ENCODE results near the gene FN1. TPM values are rescaled to one million over a fixed set of nuclear protein-coding genes. Genes with fewer than 3 reads are reported as not detected.

The FN1 gene
- total RNA-seq, 2 experiments from 2014 or later: 0.44 to 0.60 TPM

- H3K36me3 Mint-ChIP-seq (ENCODE audit: low read depth): no peaks in the 10 kb centered on the region
- H3K27ac Mint-ChIP-seq: no peak overlapping the region
- no peak for DNase-seq
- POLR2A ChIA-PET: no interaction called here
- no peaks in the 10 kb centered on the region for H3K4me1 Mint-ChIP-seq
- CTCF ChIA-PET: interaction anchor here (0.6 kb wide), 1 partner anchor 1291 kb away, joined by 4 read pairs; no protein-coding TSS in a partner anchor
- H3K4me3 Mint-ChIP-seq: no peak overlapping the region
- no peaks in the 10 kb centered on the region for H3K9me3 Mint-ChIP-seq
- H3K27me3 Mint-ChIP-seq: peaks cover 3% of the 10 kb centered on the region
These were observed 44.3 kb downstream of the FN1 start for GRCh38 chr2:215391531-215391930.

GRCh38 chr2:215390550-215390913, 45.3 kb downstream of the FN1 start:
- no peaks in the 10 kb centered on the region for H3K4me1 Mint-ChIP-seq
- no peaks in the 10 kb centered on the region for H3K36me3 Mint-ChIP-seq (ENCODE audit: low read depth)
- no peak overlapping the region for H3K4me3 Mint-ChIP-seq
- POLR2A ChIA-PET: no interaction called here
- CTCF ChIA-PET: no interaction called here
- H3K27ac Mint-ChIP-seq: no peak overlapping the region
- peaks cover 2% of the 10 kb centered on the region for H3K27me3 Mint-ChIP-seq
- no peaks in the 10 kb centered on the region for H3K9me3 Mint-ChIP-seq
- no peak for DNase-seq

GRCh38 chr2:215388002-215388728, 47.7 kb downstream of the FN1 start:
- Mint-ChIP-seq H3K4me1 (no peaks in the 10 kb centered on the region), H3K36me3 (ENCODE audit: low read depth) (no peaks in the 10 kb centered on the region), H3K4me3 (no peak overlapping the region), H3K27ac (no peak overlapping the region), H3K27me3 (no peaks in the 10 kb centered on the region), H3K9me3 (no peaks in the 10 kb centered on the region)
- POLR2A ChIA-PET: no interaction called here
- no peak for DNase-seq
- CTCF ChIA-PET: no interaction called here

GRCh38 chr2:215386566-215386965, 49.3 kb downstream of the FN1 start:
- H3K36me3 Mint-ChIP-seq (ENCODE audit: low read depth): no peaks in the 10 kb centered on the region
- no peaks in the 10 kb centered on the region for H3K9me3 Mint-ChIP-seq
- no peak for DNase-seq
- H3K27ac Mint-ChIP-seq: no peak overlapping the region
- H3K27me3 Mint-ChIP-seq: no peaks in the 10 kb centered on the region
- ChIA-PET POLR2A (no interaction called here), CTCF (no interaction called here)
- no peak overlapping the region for H3K4me3 Mint-ChIP-seq
- H3K4me1 Mint-ChIP-seq: no peaks in the 10 kb centered on the region

GRCh38 chr2:215384710-215385109, 51.2 kb downstream of the FN1 start:
- DNase-seq: no peak
- Mint-ChIP-seq H3K4me3 (no peak overlapping the region), H3K27ac (no peak overlapping the region), H3K36me3 (ENCODE audit: low read depth) (no peaks in the 10 kb centered on the region), H3K27me3 (no peaks in the 10 kb centered on the region), H3K4me1 (no peaks in the 10 kb centered on the region), H3K9me3 (no peaks in the 10 kb centered on the region)
- POLR2A ChIA-PET: no interaction called here
- CTCF ChIA-PET: no interaction called here

GRCh38 chr2:215383652-215384279, 52.1 kb downstream of the FN1 start:
- no peaks in the 10 kb centered on the region for H3K9me3 Mint-ChIP-seq
- H3K4me1 Mint-ChIP-seq: no peaks in the 10 kb centered on the region
- DNase-seq: no peak
- H3K36me3 Mint-ChIP-seq (ENCODE audit: low read depth): no peaks in the 10 kb centered on the region
- ChIA-PET POLR2A (no interaction called here), CTCF (no interaction called here)
- H3K4me3 Mint-ChIP-seq: no peak overlapping the region
- H3K27ac Mint-ChIP-seq: no peak overlapping the region
- no peaks in the 10 kb centered on the region for H3K27me3 Mint-ChIP-seq

GRCh38 chr2:215382480-215382879, 53.4 kb downstream of the FN1 start:
- Mint-ChIP-seq H3K27ac (no peak overlapping the region), H3K4me3 (no peak overlapping the region), H3K4me1 (no peaks in the 10 kb centered on the region), H3K36me3 (ENCODE audit: low read depth) (no peaks in the 10 kb centered on the region), H3K27me3 (no peaks in the 10 kb centered on the region), H3K9me3 (no peaks in the 10 kb centered on the region)
- DNase-seq: no peak
- ChIA-PET POLR2A (no interaction called here), CTCF (no interaction called here)

- DNase-seq: no peak
- Mint-ChIP-seq H3K36me3 (ENCODE audit: low read depth) (no peaks in the 10 kb centered on the region), H3K27me3 (no peaks in the 10 kb centered on the region), H3K27ac (no peak overlapping the region), H3K4me1 (no peaks in the 10 kb centered on the region), H3K4me3 (no peak overlapping the region), H3K9me3 (no peaks in the 10 kb centered on the region)
- ChIA-PET CTCF (no interaction called here), POLR2A (no interaction called here)
These were observed 53.9 kb downstream of the FN1 start for GRCh38 chr2:215382011-215382410.

- no peak overlapping the region for H3K27ac Mint-ChIP-seq
- ChIA-PET CTCF (interaction anchor here (0.5 kb wide), 2 partner anchors 40 to 1962 kb away, joined by 3 read pairs; no protein-coding TSS in a partner anchor), POLR2A (no interaction called here)
- no peak overlapping the region for H3K4me3 Mint-ChIP-seq
- no peaks in the 10 kb centered on the region for H3K27me3 Mint-ChIP-seq
- H3K36me3 Mint-ChIP-seq (ENCODE audit: low read depth): no peaks in the 10 kb centered on the region
- H3K9me3 Mint-ChIP-seq: no peaks in the 10 kb centered on the region
- no peak for DNase-seq
- H3K4me1 Mint-ChIP-seq: no peaks in the 10 kb centered on the region
These were observed 55.2 kb downstream of the FN1 start for GRCh38 chr2:215380699-215381098.

GRCh38 chr2:215379948-215380347, 55.9 kb downstream of the FN1 start:
- Mint-ChIP-seq H3K4me1 (no peaks in the 10 kb centered on the region), H3K27ac (no peak overlapping the region), H3K4me3 (no peak overlapping the region), H3K27me3 (no peaks in the 10 kb centered on the region), H3K9me3 (no peaks in the 10 kb centered on the region), H3K36me3 (ENCODE audit: low read depth) (peaks cover 1% of the 10 kb centered on the region)
- no peak for DNase-seq
- POLR2A ChIA-PET: no interaction called here
- CTCF ChIA-PET: no interaction called here

GRCh38 chr2:215379039-215379438, 56.8 kb downstream of the FN1 start:
- Mint-ChIP-seq H3K4me3 (no peak overlapping the region), H3K27ac (no peak overlapping the region), H3K36me3 (ENCODE audit: low read depth) (peaks cover 10% of the 10 kb centered on the region), H3K4me1 (no peaks in the 10 kb centered on the region), H3K27me3 (no peaks in the 10 kb centered on the region), H3K9me3 (peaks cover 3% of the 10 kb centered on the region)
- no peak for DNase-seq
- CTCF ChIA-PET: no interaction called here
- POLR2A ChIA-PET: no interaction called here

- H3K4me3 Mint-ChIP-seq: no peak overlapping the region
- POLR2A ChIA-PET: no interaction called here
- no peaks in the 10 kb centered on the region for H3K4me1 Mint-ChIP-seq
- no peak overlapping the region for H3K27ac Mint-ChIP-seq
- H3K36me3 Mint-ChIP-seq (ENCODE audit: low read depth): peaks cover 16% of the 10 kb centered on the region
- DNase-seq: no peak
- CTCF ChIA-PET: no interaction called here
- peaks cover 4% of the 10 kb centered on the region for H3K9me3 Mint-ChIP-seq
- H3K27me3 Mint-ChIP-seq: no peaks in the 10 kb centered on the region
These were observed 57.8 kb downstream of the FN1 start for GRCh38 chr2:215378045-215378444.

- no peaks in the 10 kb centered on the region for H3K4me1 Mint-ChIP-seq
- H3K9me3 Mint-ChIP-seq: peaks cover 4% of the 10 kb centered on the region
- no peaks in the 10 kb centered on the region for H3K27me3 Mint-ChIP-seq
- CTCF ChIA-PET: interaction anchor here (0.7 kb wide), 1 partner anchor 26 kb away, joined by 4 read pairs; no protein-coding TSS in a partner anchor
- no peak overlapping the region for H3K27ac Mint-ChIP-seq
- H3K4me3 Mint-ChIP-seq: no peak overlapping the region
- POLR2A ChIA-PET: no interaction called here
- peaks cover 16% of the 10 kb centered on the region for H3K36me3 Mint-ChIP-seq (ENCODE audit: low read depth)
- DNase-seq: no peak
These were observed 58.6 kb downstream of the FN1 start for GRCh38 chr2:215377283-215377682.
